ENCODE measurements around the gene PPP6R2. TPM values are rescaled to one million over a fixed set of nuclear protein-coding genes. Genes with fewer than 3 reads are reported as not detected.
A peak's percentile ranks its signal among the peaks of the same experiment; 100 is the strongest.

Gene PPP6R2
- total RNA-seq, 2 donors from 2014 or later: 58.7 to 81.2 TPM

GRCh38 chr22:50302564-50302963, 40.6 kb upstream of the PPP6R2 start:
- H3K4me1 Mint-ChIP-seq: peaks cover 10% of the 10 kb centered on the region
- H3K27ac ChIP-seq (ENCODE audit: low read depth, low read length): no peak overlapping the region
- no peak overlapping the region for H3K4me3 Mint-ChIP-seq

GRCh38 chr22:50303515-50303847, 39.6 kb upstream of the PPP6R2 start:
- Histone ChIP-seq H3K27me3 (ENCODE audit: control insufficient read depth, insufficient read depth, low read length, poor library complexity, severe bottlenecking) (no peaks in the 10 kb centered on the region), H3K27ac (ENCODE audit: low read depth, low read length) (no peak overlapping the region), H3K4me1 (ENCODE audit: control insufficient read depth, insufficient read depth, low read length) (peaks cover 3% of the 10 kb centered on the region), H3K4me3 (ENCODE audit: low read length) (no peak overlapping the region), H3K9ac (ENCODE audit: extremely low read depth, low read length, poor library complexity, severe bottlenecking) (no peak overlapping the region), H3K36me3 (ENCODE audit: control insufficient read depth, insufficient read depth, low read length) (no peaks in the 10 kb centered on the region), H3K9me3 (ENCODE audit: control insufficient read depth, low read length) (no peaks in the 10 kb centered on the region)
- no peaks in the 10 kb centered on the region for H3K36me3 Mint-ChIP-seq (ENCODE audit: low read depth)
- DNase-seq: no peak
- H3K27ac Mint-ChIP-seq: no peak overlapping the region
- H3K27me3 Mint-ChIP-seq (ENCODE audit: insufficient read depth): peaks cover 2% of the 10 kb centered on the region
- no peaks in the 10 kb centered on the region for H3K9me3 Mint-ChIP-seq
- WGBS, 2 experiments (ENCODE audit: insufficient coverage in 1 of 2, insufficient read length in 1 of 2): 84 to 87% methylated on average over 5 to 7 of the region's 7 CpGs
- H3K4me1 Mint-ChIP-seq: peaks cover 11% of the 10 kb centered on the region
- no peak for TF ChIP-seq CTCF (conservative IDR thresholded peaks at IDR 0.05)
- H3K4me3 Mint-ChIP-seq: no peak overlapping the region

More at GRCh38 chr22:50302564-50302963, 40.6 kb upstream of the PPP6R2 start:
- H3K9me3 ChIP-seq (ENCODE audit: control insufficient read depth, low read length): no peaks in the 10 kb centered on the region
- peaks cover 2% of the 10 kb centered on the region for H3K27me3 Mint-ChIP-seq (ENCODE audit: insufficient read depth)
- H3K4me3 ChIP-seq (ENCODE audit: low read length): no peak overlapping the region
- 82 to 92% methylated on average over 2 to 5 of the region's 5 CpGs for WGBS, 2 experiments (ENCODE audit: insufficient coverage in 1 of 2, insufficient read length in 1 of 2)
- no peak overlapping the region for H3K9ac ChIP-seq (ENCODE audit: extremely low read depth, low read length, poor library complexity, severe bottlenecking)
- DNase-seq: no peak
- H3K27me3 ChIP-seq (ENCODE audit: control insufficient read depth, insufficient read depth, low read length, poor library complexity, severe bottlenecking): no peaks in the 10 kb centered on the region
- TF ChIP-seq CTCF (conservative IDR thresholded peaks at IDR 0.05): no peak
- no peak overlapping the region for H3K27ac Mint-ChIP-seq
- H3K36me3 Mint-ChIP-seq (ENCODE audit: low read depth): no peaks in the 10 kb centered on the region
- peaks cover 3% of the 10 kb centered on the region for H3K4me1 ChIP-seq (ENCODE audit: control insufficient read depth, insufficient read depth, low read length)
- no peaks in the 10 kb centered on the region for H3K9me3 Mint-ChIP-seq
- H3K36me3 ChIP-seq (ENCODE audit: control insufficient read depth, insufficient read depth, low read length): no peaks in the 10 kb centered on the region

GRCh38 chr22:50303848-50304527, 39.1 kb upstream of the PPP6R2 start:
- H3K9me3 Mint-ChIP-seq: no peaks in the 10 kb centered on the region
- no peaks in the 10 kb centered on the region for H3K36me3 Mint-ChIP-seq (ENCODE audit: low read depth)
- Histone ChIP-seq H3K9me3 (ENCODE audit: control insufficient read depth, low read length) (no peaks in the 10 kb centered on the region), H3K36me3 (ENCODE audit: control insufficient read depth, insufficient read depth, low read length) (no peaks in the 10 kb centered on the region), H3K27ac (ENCODE audit: low read depth, low read length) (no peak overlapping the region), H3K27me3 (ENCODE audit: control insufficient read depth, insufficient read depth, low read length, poor library complexity, severe bottlenecking) (no peaks in the 10 kb centered on the region), H3K4me3 (ENCODE audit: low read length) (no peak overlapping the region), H3K9ac (ENCODE audit: extremely low read depth, low read length, poor library complexity, severe bottlenecking) (no peak overlapping the region), H3K4me1 (ENCODE audit: control insufficient read depth, insufficient read depth, low read length) (peaks cover 3% of the 10 kb centered on the region)
- WGBS, 2 experiments (ENCODE audit: insufficient coverage in 1 of 2, insufficient read length in 1 of 2): 79 to 86% methylated on average over 7 to 11 of the region's 11 CpGs
- H3K4me1 Mint-ChIP-seq: peaks cover 14% of the 10 kb centered on the region
- peaks cover 2% of the 10 kb centered on the region for H3K27me3 Mint-ChIP-seq (ENCODE audit: insufficient read depth)
- H3K4me3 Mint-ChIP-seq: no peak overlapping the region
- H3K27ac Mint-ChIP-seq: no peak overlapping the region
- TF ChIP-seq CTCF (conservative IDR thresholded peaks at IDR 0.05): peak; percentile 48
- peak; percentile 87 for DNase-seq

All from endodermal cell (in vitro differentiated cells).